Endothelial cell (in vitro differentiated cells): Measurements from ENCODE around the gene AFDN. TPM values are rescaled to one million over a fixed set of nuclear protein-coding genes. Genes with fewer than 3 reads are reported as not detected.
A peak's percentile ranks its signal among the peaks of the same experiment; 100 is the strongest.

Experiments used
- DNase-seq: peaks from one replicate; pipeline ENCODE4 v3.0.0; 2021; ENCODE audit warnings: low spot score
- H3K27ac Mint-ChIP-seq: one replicate; pipeline ENCODE4 v1.8.0; 2021; ENCODE audit warnings: mixed read lengths, inconsistent platforms; ENCODE audit not compliant: unreplicated experiment
- H3K27me3 Mint-ChIP-seq: one replicate; pipeline ENCODE4 v1.8.0; 2021; ENCODE audit warnings: mild to moderate bottlenecking, moderate library complexity, mixed read lengths, inconsistent platforms; ENCODE audit not compliant: unreplicated experiment
- H3K36me3 Mint-ChIP-seq: one replicate; pipeline ENCODE4 v1.8.0; 2021; ENCODE audit warnings: mild to moderate bottlenecking, low read depth, mixed read lengths, inconsistent platforms; ENCODE audit not compliant: unreplicated experiment
- H3K4me1 Mint-ChIP-seq: one replicate; pipeline ENCODE4 v1.8.0; 2021; ENCODE audit warnings: mild to moderate bottlenecking, mixed read lengths, inconsistent platforms; ENCODE audit not compliant: unreplicated experiment
- H3K4me3 Mint-ChIP-seq: one replicate; pipeline ENCODE4 v1.8.0; 2021; ENCODE audit warnings: mild to moderate bottlenecking, mixed read lengths, inconsistent platforms; ENCODE audit not compliant: unreplicated experiment
- H3K9me3 Mint-ChIP-seq: one replicate; pipeline ENCODE4 v1.8.0; 2021; ENCODE audit warnings: mixed read lengths, inconsistent platforms; ENCODE audit not compliant: unreplicated experiment
- total RNA-seq: library from RNA; stranded (reverse); fragmentation: NEBNext Ultra II Directional; extraction: Animal tissue kit (Norgen Biotek cat#: 25700); gene quantifications from one replicate; pipeline ENCODE4 v1.2.1, GENCODE V29; 2021; ENCODE audit not compliant: unreplicated experiment
- TF ChIP-seq, protein P1 (sequence below): fragments of 200-600 bp; sonication (generic); IDR thresholded peaks from one replicate; pipeline ENCODE4 v1.5.0; 2021; ENCODE audit warnings: antibody characterized with exemption; ENCODE audit not compliant: unreplicated experiment

The AFDN gene
- total RNA-seq, 1 donor from 2014 or later = 306 TPM

DNA sequence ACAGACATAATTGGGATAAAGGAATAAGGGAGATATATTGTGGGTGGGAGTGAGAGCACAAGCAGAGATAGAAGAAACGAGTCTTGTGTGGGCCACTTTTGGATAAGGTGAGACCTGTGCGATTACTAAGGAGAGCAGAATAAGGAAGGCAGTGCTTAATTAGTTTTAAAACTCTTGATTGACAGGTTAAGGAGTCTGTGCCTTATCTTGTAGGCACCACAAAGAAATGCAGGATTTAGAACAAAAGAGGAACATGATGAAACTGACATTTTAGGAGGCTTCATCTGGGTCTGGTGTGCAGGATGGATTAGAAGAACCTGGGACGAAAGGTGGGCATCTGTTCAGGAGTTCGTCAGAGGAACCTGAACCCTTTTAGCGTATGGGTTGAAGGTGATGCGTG, 100.5 kb downstream of the AFDN start:
- Mint-ChIP-seq H3K4me1 (peaks cover 5% of the 10 kb centered on the region), H3K9me3 (no peaks in the 10 kb centered on the region), H3K27ac (peak overlapping the region; percentile 26), H3K27me3 (peaks cover 1% of the 10 kb centered on the region), H3K36me3 (peaks cover 33% of the 10 kb centered on the region), H3K4me3 (peak overlapping the region; percentile 10)
- TF ChIP-seq, protein P1, sequence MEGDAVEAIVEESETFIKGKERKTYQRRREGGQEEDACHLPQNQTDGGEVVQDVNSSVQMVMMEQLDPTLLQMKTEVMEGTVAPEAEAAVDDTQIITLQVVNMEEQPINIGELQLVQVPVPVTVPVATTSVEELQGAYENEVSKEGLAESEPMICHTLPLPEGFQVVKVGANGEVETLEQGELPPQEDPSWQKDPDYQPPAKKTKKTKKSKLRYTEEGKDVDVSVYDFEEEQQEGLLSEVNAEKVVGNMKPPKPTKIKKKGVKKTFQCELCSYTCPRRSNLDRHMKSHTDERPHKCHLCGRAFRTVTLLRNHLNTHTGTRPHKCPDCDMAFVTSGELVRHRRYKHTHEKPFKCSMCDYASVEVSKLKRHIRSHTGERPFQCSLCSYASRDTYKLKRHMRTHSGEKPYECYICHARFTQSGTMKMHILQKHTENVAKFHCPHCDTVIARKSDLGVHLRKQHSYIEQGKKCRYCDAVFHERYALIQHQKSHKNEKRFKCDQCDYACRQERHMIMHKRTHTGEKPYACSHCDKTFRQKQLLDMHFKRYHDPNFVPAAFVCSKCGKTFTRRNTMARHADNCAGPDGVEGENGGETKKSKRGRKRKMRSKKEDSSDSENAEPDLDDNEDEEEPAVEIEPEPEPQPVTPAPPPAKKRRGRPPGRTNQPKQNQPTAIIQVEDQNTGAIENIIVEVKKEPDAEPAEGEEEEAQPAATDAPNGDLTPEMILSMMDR = no peak
- no peak for DNase-seq

DNA sequence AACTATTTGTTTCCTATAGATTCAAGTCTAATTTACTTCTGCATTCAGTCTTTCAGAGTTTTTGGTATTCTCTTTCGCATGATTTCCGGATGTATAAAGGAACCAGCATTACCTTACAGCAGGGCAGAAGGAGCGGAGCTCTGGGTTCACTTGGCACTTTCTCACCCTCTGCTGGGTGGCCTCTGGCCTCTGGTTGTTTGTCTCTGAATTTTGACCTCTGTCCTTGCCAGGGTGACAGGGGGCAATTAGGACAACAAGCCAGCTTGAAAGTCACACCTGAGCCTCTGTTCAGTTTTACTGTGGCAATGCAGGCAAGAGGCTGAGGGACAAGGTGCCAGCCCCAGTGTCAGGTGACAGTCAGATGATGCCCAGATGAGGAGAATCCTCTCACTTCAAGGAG, 101.4 kb downstream of the AFDN start:
- TF ChIP-seq, protein P1 = no peak
- no peak overlapping the region for H3K27ac Mint-ChIP-seq
- H3K9me3 Mint-ChIP-seq = no peaks in the 10 kb centered on the region
- H3K36me3 Mint-ChIP-seq = peaks cover 34% of the 10 kb centered on the region
- peaks cover 1% of the 10 kb centered on the region for H3K27me3 Mint-ChIP-seq
- H3K4me1 Mint-ChIP-seq = peaks cover 10% of the 10 kb centered on the region
- DNase-seq = no peak
- no peak overlapping the region for H3K4me3 Mint-ChIP-seq

DNA sequence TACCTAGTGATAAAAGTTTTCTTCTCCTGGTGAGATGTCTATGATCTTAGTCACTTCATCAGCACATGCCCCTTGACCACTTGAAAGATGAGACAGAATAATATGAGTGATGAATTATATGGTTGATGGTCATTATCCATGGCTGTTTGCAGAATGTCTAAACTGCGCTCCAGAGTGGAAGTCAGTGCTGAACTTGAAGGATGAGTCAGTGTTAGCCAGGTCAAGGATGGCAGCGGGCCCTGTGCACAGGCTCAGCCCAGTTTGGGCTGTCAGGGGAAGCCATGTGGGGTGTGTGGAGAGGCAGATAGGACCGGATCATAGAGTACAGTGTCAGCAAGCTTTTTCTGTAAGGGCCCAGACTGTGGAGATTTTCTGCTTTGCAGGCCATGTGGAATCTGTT, 103.6 kb downstream of the AFDN start:
- H3K9me3 Mint-ChIP-seq = no peaks in the 10 kb centered on the region
- TF ChIP-seq, protein P1 = no peak
- no peak for DNase-seq
- peaks cover 18% of the 10 kb centered on the region for H3K4me1 Mint-ChIP-seq
- H3K27me3 Mint-ChIP-seq = peaks cover 1% of the 10 kb centered on the region
- H3K27ac Mint-ChIP-seq = peak overlapping the region; percentile 40
- H3K36me3 Mint-ChIP-seq = peaks cover 32% of the 10 kb centered on the region
- peak overlapping the region; percentile 4 for H3K4me3 Mint-ChIP-seq

DNA sequence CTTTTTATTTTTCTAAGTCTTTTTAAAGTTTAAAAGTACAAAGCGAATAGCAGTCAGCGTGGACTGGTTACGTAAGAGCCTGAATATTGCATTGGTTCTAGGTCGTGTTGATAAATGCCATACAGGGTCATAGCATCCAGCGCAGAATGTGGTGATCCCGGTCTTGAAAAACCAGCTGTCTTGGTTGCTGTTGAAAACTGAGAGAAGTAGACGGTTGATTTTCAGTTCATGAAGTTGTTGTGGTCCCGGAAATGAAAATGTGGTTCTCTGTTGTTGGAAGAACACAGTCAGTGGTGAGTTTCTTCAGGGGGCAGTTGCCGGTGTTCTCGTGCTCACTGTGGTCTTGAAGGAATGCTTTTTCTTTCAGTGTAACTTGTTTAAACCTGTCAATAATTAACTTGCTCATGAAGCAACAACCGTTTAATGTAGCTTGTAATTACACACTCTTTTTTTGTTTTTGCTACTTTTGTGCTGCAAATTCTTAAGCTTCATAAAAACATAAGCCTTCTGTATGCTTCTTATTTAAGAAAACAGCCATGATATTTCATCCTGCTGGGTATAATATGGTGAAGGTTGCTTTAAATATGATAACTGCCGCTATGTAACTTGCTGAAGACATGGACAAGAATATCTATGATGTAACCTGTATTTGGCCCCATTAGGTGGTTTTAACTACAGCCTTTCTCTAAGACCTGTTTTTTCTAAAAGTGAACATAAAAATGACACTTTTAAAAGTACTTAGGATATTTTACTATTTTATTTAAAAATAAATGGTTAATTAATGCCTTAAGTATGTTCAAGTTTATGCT, 106.0 kb downstream of the AFDN start:
- H3K27me3 Mint-ChIP-seq = no peaks in the 10 kb centered on the region
- no peak overlapping the region for H3K4me3 Mint-ChIP-seq
- peaks cover 30% of the 10 kb centered on the region for H3K36me3 Mint-ChIP-seq
- TF ChIP-seq, protein P1 = no peak
- H3K27ac Mint-ChIP-seq = peak overlapping the region; percentile 49
- DNase-seq = no peak
- H3K9me3 Mint-ChIP-seq = no peaks in the 10 kb centered on the region
- peaks cover 18% of the 10 kb centered on the region for H3K4me1 Mint-ChIP-seq

DNA sequence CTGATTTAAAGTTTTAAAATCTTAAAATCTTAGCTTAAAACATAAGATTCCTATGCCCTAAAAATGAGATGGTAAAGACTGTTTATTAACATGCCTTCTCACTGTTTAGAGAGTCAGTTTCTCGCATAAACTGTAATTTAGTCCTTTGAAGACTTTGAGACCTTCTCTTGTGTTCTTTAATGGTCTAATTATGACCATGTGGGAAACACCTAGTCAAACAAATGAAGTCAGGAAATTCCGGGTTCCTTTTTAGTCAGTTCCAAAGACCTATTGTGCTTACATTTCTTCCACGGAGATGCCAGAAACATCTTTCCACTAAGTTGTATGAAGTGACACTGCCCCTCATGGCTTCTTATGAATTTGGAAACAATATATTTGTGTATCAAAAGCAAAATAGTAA, 106.6 kb downstream of the AFDN start:
- peaks cover 36% of the 10 kb centered on the region for H3K36me3 Mint-ChIP-seq
- TF ChIP-seq, protein P1 = no peak
- peak overlapping the region; percentile 68 for H3K27ac Mint-ChIP-seq
- H3K4me3 Mint-ChIP-seq = no peak overlapping the region
- no peaks in the 10 kb centered on the region for H3K27me3 Mint-ChIP-seq
- H3K4me1 Mint-ChIP-seq = peaks cover 21% of the 10 kb centered on the region
- DNase-seq = no peak
- no peaks in the 10 kb centered on the region for H3K9me3 Mint-ChIP-seq
